K562 (cell line): ENCODE data around the gene MLN. TPM values are rescaled to one million over a fixed set of nuclear protein-coding genes. Genes with fewer than 3 reads are reported as not detected.

Experiments
- ATAC-seq: fragments of 200-7000 bp; cut with Tn5 transposase; 3 replicates; pipeline ENCODE4 v1.9.1; 2020; ENCODE audit warnings: moderate library complexity
- BruUV-seq: library from RNA; stranded (reverse); fragments of 400-500 nt; replicated peaks from 2 replicates; lab custom pipeline; 2021; lab: Mats Ljungman, UMichigan
- CTCF ChIA-PET: fragments of 300-600 bp; formaldehyde crosslinking; extraction: SDS; loops from one replicate; lab custom pipeline; 2021; ENCODE audit warnings: low intra/inter-chr PET ratio; lab: Yijun Ruan, JAX
- POLR2A ChIA-PET: fragments of 300-600, 350-650 bp; sonication (Branson Sonifier 250); formaldehyde crosslinking; extraction: SDS; loops from one replicate; lab custom pipeline; 2021; ENCODE audit warnings: antibody characterized with exemption, inconsistent platforms; lab: Yijun Ruan, JAX
- DNase-seq, 4 experiments: peaks; one replicate each; pipeline versions ENCODE4 v3.0.0 to v3.0.0-alpha.2; 2011 to 2018; ENCODE audit warnings: low spot score in 3 of 4, mixed read lengths in 3 of 4; ENCODE audit errors: extremely low read depth in 1 of 4
- FAIRE-seq: peaks from 2 replicates; lab custom pipeline; 2011; peaks lifted over from hg19 to GRCh38; lab: Jason Lieb, UNC
- H2AFZ ChIP-seq: 2 replicates; pipeline ENCODE4 v1.6.0; 2011; ENCODE audit warnings: low read depth, low read length, control low read depth, inconsistent platforms
- H3K27ac ChIP-seq: fragments of 200-600 bp; 3 replicates; pipeline ENCODE4 v1.8.0; 2011; ENCODE audit warnings: low read depth, mild to moderate bottlenecking, control low read depth, inconsistent platforms, low read length, moderate library complexity, mixed read lengths; ENCODE audit errors: extremely low read depth
- H3K27me3 ChIP-seq, 2 experiments: fragments of 300-600 bp in 1 of 2; 2 replicates in 1 of 2; 3 replicates in 1 of 2; pipeline versions ENCODE4 v1.6.0 to v1.8.0; 2011; ENCODE audit warnings: inconsistent platforms in 2 of 2, low read length in 2 of 2, mild to moderate bottlenecking in 1 of 2, mixed read lengths in 1 of 2, moderate library complexity in 1 of 2; ENCODE audit not compliant: control insufficient read depth in 2 of 2, insufficient read depth in 2 of 2
- H3K36me3 ChIP-seq: fragments of 300-600 bp; 3 replicates; pipeline ENCODE4 v1.8.0; 2011; ENCODE audit warnings: mild to moderate bottlenecking, low read length, inconsistent platforms; ENCODE audit not compliant: control insufficient read depth, insufficient read depth
- H3K4me1 ChIP-seq, 2 experiments: fragments of 200-600 bp in 1 of 2; replicated peaks in 1 of 2; 2 replicates in 1 of 2; 3 replicates in 1 of 2; pipeline versions ENCODE4 v1.5.1 to v1.8.0; 2011; ENCODE audit warnings: inconsistent platforms in 2 of 2, low read length in 2 of 2, mild to moderate bottlenecking in 1 of 2, mixed read lengths in 1 of 2, moderate library complexity in 1 of 2; ENCODE audit not compliant: control insufficient read depth in 2 of 2, insufficient read depth in 2 of 2
- H3K4me2 ChIP-seq: 2 replicates; pipeline ENCODE4 v1.6.1; 2011; ENCODE audit warnings: low read length, control low read depth, inconsistent platforms, mixed read lengths; ENCODE audit not compliant: insufficient read depth
- H3K4me3 ChIP-seq: fragments of 200-600 bp; sonication (generic), shearing (Covaris generic); 2 replicates; pipeline ENCODE4 v1.5.1; 2016; ENCODE audit warnings: control low read depth, inconsistent platforms
- H3K79me2 ChIP-seq: fragments of 200-600 bp; 3 replicates; pipeline ENCODE4 v1.8.0; 2011; ENCODE audit warnings: low read length, inconsistent platforms; ENCODE audit not compliant: control insufficient read depth, insufficient read depth
- H3K9ac ChIP-seq, 2 experiments: 2 replicates each; pipeline versions ENCODE4 v1.6.0 to v1.6.1; 2011; ENCODE audit warnings: low read depth in 2 of 2, low read length in 2 of 2, control low read depth in 1 of 2, inconsistent platforms in 1 of 2, mild to moderate bottlenecking in 1 of 2, mixed read lengths in 1 of 2; ENCODE audit not compliant: insufficient read depth in 1 of 2
- H3K9me1 ChIP-seq: one replicate; pipeline ENCODE4 v1.6.0; 2011; ENCODE audit warnings: inconsistent platforms, mild to moderate bottlenecking, low read length, moderate library complexity; ENCODE audit not compliant: control insufficient read depth, insufficient read depth
- H3K9me3 ChIP-seq: replicated peaks from 2 replicates; pipeline ENCODE4 v1.5.1; 2011; ENCODE audit warnings: low read depth, low read length, inconsistent platforms; ENCODE audit not compliant: control insufficient read depth, insufficient read depth
- H4K20me1 ChIP-seq: replicated peaks from 2 replicates; pipeline ENCODE4 v1.6.1; 2011; ENCODE audit warnings: low read length, inconsistent platforms, mixed read lengths; ENCODE audit not compliant: control insufficient read depth, insufficient read depth
- HNRNPUL1 ChIP-seq: fragments of 200-400 bp; formaldehyde crosslinking; IDR thresholded peaks from 2 replicates; pipeline ENCODE4 v1.6.1; 2017; ENCODE audit warnings: low read length
- PURB ChIP-seq: sonication (generic); formaldehyde crosslinking; IDR thresholded peaks from 2 replicates; pipeline ENCODE4 v1.9.0; 2021; ENCODE audit warnings: low read depth, mild to moderate bottlenecking, missing genetic modification reagents
- TRIM24 ChIP-seq, 2 experiments: fragments of 450-650 bp; IDR thresholded peaks; 2 replicates each; pipeline ENCODE4 v1.6.1; 2016
- ZNF239 ChIP-seq: fragments of 250-450 bp; sonication (Bioruptor Pico); IDR thresholded peaks from 2 replicates; pipeline ENCODE4 v1.4.0; 2020; ENCODE audit warnings: mild to moderate bottlenecking
- ZNF354B ChIP-seq: fragments of 250-450 bp; sonication (Bioruptor Pico); IDR thresholded peaks from 2 replicates; pipeline ENCODE4 v1.4.0; 2020
- ZNF695 ChIP-seq: fragments of 450-650 bp; formaldehyde crosslinking; IDR thresholded peaks from 2 replicates; pipeline ENCODE4 v1.4.0; 2020; ENCODE audit warnings: mild to moderate bottlenecking, moderate library complexity
- WGBS: fragments of 100-300 bp; shearing (Covaris generic); methylation state at CpG from one replicate; pipeline ENCODE4 v1.1.6; 2016; ENCODE audit warnings: low coverage, mixed read lengths; ENCODE audit not compliant: insufficient coverage; ENCODE audit errors: missing lambda C conversion rate; 5-methylcytosine and 5-hydroxymethylcytosine counted together
- in situ Hi-C: fragments of 300-500 bp; cut with MboI; formaldehyde crosslinking; loops from 4 replicates; pipeline ENCODE4 v1.15.0; 2018; ENCODE audit warnings: inconsistent platforms, mixed read lengths
- intact Hi-C: fragments of 100-400 bp; cut with micrococcal nuclease; formaldehyde crosslinking; loops from 2 replicates; pipeline ENCODE4 v1.14.2; 2022
- polyA plus RNA-seq, 8 experiments: library from polyadenylated mRNA; depleted of rRNA in 4 of 8; stranded (reverse) in 5 of 8; unstranded in 3 of 8; fragments of >200 nt; fragmentation: Nextera tagmentation in 2 of 8; fragmentation: Illumina TruSeq in 1 of 8; extraction: Ambion mirVana in 2 of 8; extraction: Trizol in 1 of 8; gene quantifications; 2 replicates each; pipeline versions ENCODE4 v1.2.1 to v1.2.3, GENCODE V29; 2011 to 2014; ENCODE audit warnings: inconsistent platforms in 1 of 8, missing spikeins in 1 of 8
- total RNA-seq, 7 experiments: library from RNA; depleted of rRNA in 6 of 7; stranded (reverse); fragments of >200 nt in 6 of 7; fragmentation: Illumina TruSeq in 2 of 7; extraction: Trizol in 2 of 7; gene quantifications; 2 replicates each; pipeline versions ENCODE4 v1.2.1 to v1.2.3, GENCODE V29; 2011 to 2021; ENCODE audit warnings: low replicate concordance in 1 of 7

Gene MLN
- total and polyA plus RNA-seq, 9 of the 15 experiments (the other 6 are each of a cell fraction or from before 2014, with no cell fraction given): not detected

GRCh38 chr6:33799454-33800113, 4.2 kb downstream of the MLN start:
- H4K20me1 ChIP-seq: peaks cover 10% of the 10 kb centered on the region; the same call in 1 of the 2 replicates
- H3K9ac ChIP-seq: no peak overlapping the region
- H3K4me3 ChIP-seq: no peak overlapping the region
- H2AFZ ChIP-seq: no peak overlapping the region
- no peak overlapping the region for H3K27ac ChIP-seq
- intact Hi-C loops: no loop called here
- POLR2A ChIA-PET: interaction anchor here (1.0 kb wide), 1 partner anchor 20 kb away, joined by 3 read pairs; no protein-coding TSS in a partner anchor
- no TSS peak for BruUV-seq
- no peak for ATAC-seq
- DNase-seq: no peak
- H3K27me3 ChIP-seq: peaks cover 78 to 90% of the 10 kb centered on the region in 2 experiments
- no peaks in the 10 kb centered on the region for H3K36me3 ChIP-seq
- H3K79me2 ChIP-seq: no peaks in the 10 kb centered on the region
- H3K9me3 ChIP-seq: no peaks in the 10 kb centered on the region
- CTCF ChIA-PET: no interaction called here
- no peak for FAIRE-seq
- in situ Hi-C loops: no loop called here
- no peak overlapping the region for H3K4me2 ChIP-seq
- H3K9me1 ChIP-seq: peaks cover 3% of the 10 kb centered on the region
- TF ChIP-seq HNRNPUL1: no peak
- no peak for TF ChIP-seq TRIM24 (IDR thresholded peaks at IDR 0.05)
- no peak for TF ChIP-seq PURB
- no peak for TF ChIP-seq ZNF695 (CRISPR knock-in tag)
- TF ChIP-seq ZNF239 (CRISPR knock-in tag): no peak
- TF ChIP-seq ZNF354B (CRISPR knock-in tag): no peak
- peaks cover 0 to 7% of the 10 kb centered on the region in 2 experiments; a peak in 1 of 5 replicates for H3K4me1 ChIP-seq
- 5% methylated on average over 4 of the region's 4 CpGs for WGBS
